ENCODE measurements around the gene RALY. TPM values are rescaled to one million over a fixed set of nuclear protein-coding genes. Genes with fewer than 3 reads are reported as not detected.
A peak's percentile ranks its signal among the peaks of the same experiment; 100 is the strongest.

The RALY gene
- total RNA-seq: 94.6 TPM

DNA sequence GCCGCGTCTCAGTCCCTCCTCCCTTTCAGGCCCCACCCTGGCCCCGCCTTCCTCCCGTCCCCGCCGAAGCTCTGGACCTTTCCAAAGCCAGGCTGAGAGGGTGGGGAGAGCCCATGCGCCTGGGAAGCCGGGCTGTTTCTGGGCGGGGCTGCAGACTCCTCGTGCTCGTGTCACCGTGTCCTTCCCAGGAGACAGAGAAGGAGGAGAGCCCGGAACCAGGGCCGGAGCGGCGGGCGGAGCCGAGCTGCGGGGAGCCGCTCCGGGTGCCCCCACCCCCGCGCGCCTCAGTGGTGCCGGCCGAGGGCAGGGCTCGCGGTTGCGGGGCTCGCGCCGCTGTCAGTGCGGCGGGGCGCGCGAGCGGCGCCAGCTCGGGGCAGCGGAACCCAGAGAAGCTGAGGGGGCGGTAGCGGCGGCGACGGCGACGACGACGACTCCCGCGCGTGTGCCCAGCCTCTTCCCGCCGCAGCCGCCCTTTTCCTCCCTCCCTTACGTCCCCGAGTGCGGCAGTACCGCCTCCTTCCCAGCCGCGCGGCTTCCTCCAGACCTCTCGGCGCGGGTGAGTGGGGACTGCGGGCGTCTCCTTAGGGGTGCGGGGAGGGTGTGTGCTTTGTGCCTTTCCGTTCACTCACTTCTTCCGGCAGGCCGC lies at the start of gene RALY:
Gene RALY (plus strand): TSS at position 336 of the 646 bp plus-strand sequence. CDS start 78,164 bp downstream, outside the sequence.
- ATAC-seq (peak; percentile 95), DNase-seq (ENCODE audit: low spot score) (peak; percentile 99)
- intact Hi-C loops (cut with DNase I): no loop called here

GRCh38 chr20:33944914-33945313 lies 48.8 kb upstream of the RALY start:
- intact Hi-C loops (cut with DNase I): no loop called here

DNA sequence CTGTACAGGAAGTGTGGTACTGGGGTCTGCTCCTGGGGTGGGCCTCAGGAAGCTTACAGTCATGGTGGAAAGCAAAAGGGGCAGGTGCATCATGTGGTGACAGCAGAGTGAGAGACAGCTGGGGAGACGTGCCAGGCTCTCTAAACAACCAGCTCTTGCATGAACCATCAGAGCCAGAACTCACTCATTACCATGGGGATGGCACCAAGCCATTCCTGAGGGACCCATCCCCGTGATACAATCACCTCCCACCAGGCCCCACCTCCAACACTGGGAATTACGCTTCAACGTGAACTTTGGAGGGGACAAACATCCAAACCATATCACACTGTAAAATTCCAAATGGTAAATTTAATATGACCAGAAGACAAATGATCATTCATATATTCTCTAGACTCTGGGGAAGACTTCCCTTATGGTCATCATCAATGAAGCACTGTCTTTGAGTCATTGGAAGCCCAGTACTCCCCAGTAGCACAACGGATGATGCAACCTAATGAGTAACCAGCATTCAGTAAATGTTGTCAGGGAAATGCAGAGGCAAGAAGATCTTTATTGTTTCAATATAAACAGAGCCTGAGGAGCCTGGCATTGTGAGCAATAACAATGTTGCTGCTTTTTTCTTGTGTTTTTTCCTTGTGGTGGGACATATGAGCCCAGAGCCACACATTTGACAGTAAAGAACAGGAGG lies 48.2 kb upstream of the RALY start:
- DNase-seq (ENCODE audit: low spot score) (no peak), ATAC-seq (no peak)
- intact Hi-C loops (cut with DNase I): no loop called here

More at GRCh38 chr20:33944914-33945313, 48.8 kb upstream of the RALY start:
- ATAC-seq: no peak
- no peak for DNase-seq (ENCODE audit: low spot score)

- intact Hi-C loops (cut with DNase I): no loop called here
- no peak for DNase-seq (ENCODE audit: low spot score)
- ATAC-seq: no peak
These were observed 45.9 kb upstream of the RALY start for GRCh38 chr20:33947709-33948295.

DNA sequence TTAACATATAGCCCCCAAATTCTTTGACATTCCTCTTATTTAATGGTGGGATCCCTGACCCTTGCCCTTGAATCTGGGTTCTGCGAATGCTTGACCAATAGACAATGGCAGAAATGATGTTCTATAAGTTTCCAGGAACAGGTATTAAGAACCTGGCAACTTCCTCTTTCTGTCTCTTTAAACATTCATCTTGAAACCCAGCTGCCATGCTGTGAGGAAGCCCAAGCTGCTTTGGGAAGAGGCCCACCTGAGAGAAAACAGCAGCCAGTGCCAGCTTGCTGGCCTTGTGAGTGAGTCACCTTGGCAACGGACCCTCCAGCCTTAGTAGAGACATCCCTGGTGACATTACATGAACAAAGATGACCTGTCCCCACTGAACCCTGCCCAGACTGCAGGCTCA lies 45.2 kb upstream of the RALY start:
- intact Hi-C loops (cut with DNase I): no loop called here
- ATAC-seq (no peak), DNase-seq (ENCODE audit: low spot score) (no peak)

- intact Hi-C loops (cut with DNase I): no loop called here
- DNase-seq (ENCODE audit: low spot score): no peak
- no peak for ATAC-seq
These were observed 42.5 kb upstream of the RALY start for GRCh38 chr20:33951171-33951570.

DNA sequence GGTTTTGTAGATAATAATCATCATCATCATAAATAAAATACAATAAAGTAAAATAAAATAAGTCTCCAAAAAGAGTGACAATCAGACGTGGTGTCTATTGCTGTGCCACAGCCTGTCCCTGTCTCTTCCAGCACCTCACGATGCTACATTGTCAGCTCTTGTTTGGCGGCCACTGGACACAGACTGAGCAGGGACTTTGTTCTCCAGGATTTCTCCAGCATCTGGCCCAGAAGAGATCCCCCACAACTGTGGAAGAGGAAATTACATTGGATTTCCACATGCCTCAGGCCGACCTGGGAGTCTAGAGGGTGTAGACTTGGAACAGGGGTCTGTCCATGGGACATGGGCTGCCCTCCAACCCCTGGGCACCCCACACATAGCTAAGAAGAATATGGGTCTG lies 39.2 kb upstream of the RALY start:
- intact Hi-C loops (cut with DNase I): no loop called here
- no peak for ATAC-seq
- no peak for DNase-seq (ENCODE audit: low spot score)

DNA sequence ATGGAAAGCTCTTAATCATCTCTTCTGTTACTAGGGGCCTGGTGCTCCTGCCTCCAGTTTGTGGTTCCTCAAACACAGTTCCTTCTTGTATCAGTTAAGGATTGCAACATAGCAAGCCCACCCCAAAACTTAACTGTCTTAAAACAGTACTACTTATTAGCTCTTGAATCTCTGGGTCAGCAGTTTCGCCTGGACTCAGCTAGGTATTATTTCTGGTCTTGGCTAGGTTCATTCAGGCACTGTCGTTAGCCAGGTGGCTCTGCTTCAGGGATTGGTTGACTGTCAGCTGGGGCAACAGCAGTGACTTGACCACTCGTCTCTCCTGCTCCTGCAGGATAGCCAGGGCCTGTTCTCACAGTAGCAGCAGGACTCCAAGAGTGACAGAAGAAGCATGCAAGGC lies 30.0 kb upstream of the RALY start:
- DNase-seq (ENCODE audit: low spot score) (no peak), ATAC-seq (no peak)
- intact Hi-C loops (cut with DNase I): no loop called here

GRCh38 chr20:33964441-33964840 lies 29.3 kb upstream of the RALY start:
- ATAC-seq (no peak), DNase-seq (ENCODE audit: low spot score) (no peak)
- intact Hi-C loops (cut with DNase I): no loop called here

DNA sequence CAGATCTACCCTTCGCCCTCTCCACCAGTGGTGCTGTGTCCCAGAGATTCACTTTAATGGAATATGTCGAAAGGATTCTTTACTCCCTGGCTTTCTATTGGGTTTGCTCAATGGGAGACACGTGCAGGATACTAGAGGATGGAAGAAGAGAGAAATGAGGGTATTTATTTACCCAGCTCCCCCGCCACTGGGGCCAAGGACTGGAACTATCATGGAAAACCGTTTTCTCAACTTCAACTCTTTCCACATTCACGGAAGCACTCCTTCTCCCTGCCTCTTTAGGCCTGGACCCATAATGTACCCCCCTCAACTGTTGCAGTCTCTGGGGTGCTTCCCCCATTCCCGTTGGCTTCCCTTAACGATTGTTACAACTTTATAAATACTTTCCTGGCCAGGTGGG lies 26.6 kb upstream of the RALY start:
- intact Hi-C loops (cut with DNase I): no loop called here
- DNase-seq (ENCODE audit: low spot score): no peak
- ATAC-seq: no peak

DNA sequence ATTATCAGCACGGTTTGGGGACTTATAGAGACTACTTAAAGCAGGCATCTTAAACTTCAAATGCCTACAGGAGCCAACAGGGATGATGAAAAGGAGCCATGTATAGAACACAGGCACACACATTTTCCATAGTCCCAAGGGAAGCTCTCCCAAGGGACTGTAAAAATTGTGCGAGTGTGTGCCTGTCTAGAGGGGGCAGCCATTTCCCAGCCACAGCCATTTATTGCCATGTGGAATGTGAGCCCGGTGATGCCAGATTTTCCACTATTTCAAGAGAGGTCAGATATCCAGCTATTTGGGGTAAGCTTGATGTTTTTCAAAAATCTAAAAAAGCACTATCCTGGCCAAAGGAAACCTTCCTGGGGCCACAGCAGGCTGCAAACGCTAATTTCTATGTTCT lies 24.1 kb upstream of the RALY start:
- intact Hi-C loops (cut with DNase I): no loop called here
- no peak for ATAC-seq

GRCh38 chr20:33970229-33970628 lies 23.5 kb upstream of the RALY start:
- DNase-seq (ENCODE audit: low spot score) (no peak), ATAC-seq (no peak)
- intact Hi-C loops (cut with DNase I): no loop called here

More for the DNA sequence above, 24.1 kb upstream of the RALY start:
- no peak for DNase-seq (ENCODE audit: low spot score)

DNA sequence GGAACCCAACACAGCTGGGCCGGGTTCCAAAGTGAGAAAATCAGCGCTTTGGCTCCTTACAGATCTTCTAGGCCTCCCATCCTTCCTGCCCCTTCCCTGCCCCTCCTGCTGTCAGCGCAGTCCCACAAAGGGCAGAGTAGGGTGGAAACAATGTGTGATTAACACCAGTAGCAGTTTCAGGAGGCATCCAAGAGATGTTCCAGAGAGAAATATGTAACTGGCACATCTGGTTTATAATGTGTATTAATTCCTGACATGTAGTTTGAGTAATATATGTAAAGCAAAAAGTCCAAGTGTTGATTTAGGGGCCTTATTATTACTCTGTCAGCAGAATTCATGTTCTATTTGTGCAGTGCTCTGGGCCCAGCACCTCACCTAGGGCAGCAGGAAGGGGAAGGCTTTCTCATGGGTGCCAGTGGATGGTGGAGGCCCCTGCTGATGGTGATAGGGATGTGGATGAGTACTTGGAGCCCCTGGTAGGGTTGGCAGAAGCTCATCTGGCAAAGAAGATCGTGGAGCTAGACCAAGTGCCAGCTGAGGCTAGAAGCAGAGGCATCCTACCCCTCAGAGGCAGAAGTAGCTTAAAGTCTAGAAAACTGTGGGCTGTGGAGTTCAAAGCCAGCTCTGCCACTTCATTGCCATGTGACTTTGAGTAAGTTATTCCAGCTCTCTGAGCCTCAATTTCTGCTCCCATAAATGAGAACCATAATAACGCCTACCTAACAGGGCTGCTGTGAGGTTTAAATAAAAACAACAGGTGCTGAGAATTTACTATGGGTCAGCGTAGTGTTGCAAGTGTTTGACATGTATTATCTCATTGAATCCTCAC lies 22.4 kb upstream of the RALY start:
- no peak for DNase-seq (ENCODE audit: low spot score)
- intact Hi-C loops (cut with DNase I): no loop called here
- ATAC-seq: no peak

GRCh38 chr20:33976959-33977358 lies 16.8 kb upstream of the RALY start:
- no peak for ATAC-seq
- intact Hi-C loops (cut with DNase I): no loop called here
- no peak for DNase-seq (ENCODE audit: low spot score)

DNA sequence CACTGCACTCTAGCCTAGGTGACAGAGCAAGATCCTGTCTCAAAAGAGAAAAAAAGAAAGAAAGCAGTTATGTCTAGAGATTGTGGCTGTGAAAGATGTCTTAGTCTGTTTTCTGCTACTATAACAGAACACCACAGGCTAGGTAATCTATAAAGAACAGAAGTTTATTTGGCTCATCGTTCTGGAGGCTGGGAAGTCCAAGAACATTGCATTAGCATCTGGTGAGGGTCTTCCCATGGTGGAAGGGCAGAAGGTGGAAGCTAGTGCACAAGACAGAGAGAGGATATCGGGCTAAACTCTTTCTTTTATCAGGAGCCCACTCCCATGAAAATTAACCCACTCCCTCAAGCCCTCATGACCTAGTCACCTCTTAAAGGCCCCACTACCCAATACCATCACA lies 16.2 kb upstream of the RALY start:
- intact Hi-C loops (cut with DNase I): no loop called here
- DNase-seq (ENCODE audit: low spot score): no peak
- ATAC-seq: no peak

DNA sequence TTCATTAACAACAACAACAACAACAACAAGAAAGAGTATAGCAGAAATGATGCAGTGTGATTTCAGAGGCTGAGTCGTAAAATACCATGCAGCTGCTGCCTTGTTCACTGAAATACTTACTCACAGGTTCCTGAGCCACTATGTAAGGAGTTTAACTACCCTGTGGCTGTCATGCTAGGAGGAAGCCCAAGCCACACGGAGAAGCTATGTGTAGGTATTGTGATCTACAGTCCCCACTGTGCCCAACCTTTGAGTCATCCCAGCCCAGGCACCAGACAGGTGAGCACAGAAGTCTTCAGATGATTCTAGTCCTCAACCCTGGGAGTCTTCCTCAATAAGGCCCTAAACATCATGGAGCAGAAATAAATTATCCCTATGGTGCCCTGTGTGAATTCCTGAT lies 14.6 kb upstream of the RALY start:
- DNase-seq (ENCODE audit: low spot score) (no peak), ATAC-seq (no peak)
- intact Hi-C loops (cut with DNase I): no loop called here

- DNase-seq (ENCODE audit: low spot score) (no peak), ATAC-seq (no peak)
- intact Hi-C loops (cut with DNase I): no loop called here
These were observed 12.4 kb upstream of the RALY start for GRCh38 chr20:33981347-33981746.

- intact Hi-C loops (cut with DNase I): no loop called here
- ATAC-seq (no peak), DNase-seq (ENCODE audit: low spot score) (no peak)
These were observed 11.7 kb upstream of the RALY start for GRCh38 chr20:33981964-33982363.

DNA sequence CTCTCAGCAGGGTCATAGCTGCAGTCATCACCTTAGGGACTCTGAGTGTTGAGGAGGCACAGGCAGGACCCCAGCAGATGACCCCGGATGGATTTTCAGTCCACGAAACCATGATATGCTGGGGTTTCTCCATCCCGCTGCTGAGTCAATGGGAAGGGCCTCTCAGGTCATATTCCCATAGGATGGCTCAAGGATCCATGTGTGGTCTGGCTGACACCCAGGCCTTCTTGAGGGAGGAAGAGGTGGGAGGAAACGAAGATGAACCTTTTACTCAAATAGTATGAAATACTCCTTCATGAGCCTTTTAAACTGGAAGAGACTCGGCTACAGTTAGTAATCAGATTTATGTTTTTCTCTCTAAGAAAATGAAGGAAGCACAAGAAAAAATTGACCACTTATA lies 10.3 kb upstream of the RALY start:
- intact Hi-C loops (cut with DNase I): no loop called here
- no peak for DNase-seq (ENCODE audit: low spot score)
- ATAC-seq: no peak
